ENCODE data around the gene UBR4.
"Not testable (repeated sequence)": the region's sequence is repeated elsewhere in the genome, so short reads cannot be mapped to it uniquely, and the experiment has no call there.

The UBR4 gene

DNA sequence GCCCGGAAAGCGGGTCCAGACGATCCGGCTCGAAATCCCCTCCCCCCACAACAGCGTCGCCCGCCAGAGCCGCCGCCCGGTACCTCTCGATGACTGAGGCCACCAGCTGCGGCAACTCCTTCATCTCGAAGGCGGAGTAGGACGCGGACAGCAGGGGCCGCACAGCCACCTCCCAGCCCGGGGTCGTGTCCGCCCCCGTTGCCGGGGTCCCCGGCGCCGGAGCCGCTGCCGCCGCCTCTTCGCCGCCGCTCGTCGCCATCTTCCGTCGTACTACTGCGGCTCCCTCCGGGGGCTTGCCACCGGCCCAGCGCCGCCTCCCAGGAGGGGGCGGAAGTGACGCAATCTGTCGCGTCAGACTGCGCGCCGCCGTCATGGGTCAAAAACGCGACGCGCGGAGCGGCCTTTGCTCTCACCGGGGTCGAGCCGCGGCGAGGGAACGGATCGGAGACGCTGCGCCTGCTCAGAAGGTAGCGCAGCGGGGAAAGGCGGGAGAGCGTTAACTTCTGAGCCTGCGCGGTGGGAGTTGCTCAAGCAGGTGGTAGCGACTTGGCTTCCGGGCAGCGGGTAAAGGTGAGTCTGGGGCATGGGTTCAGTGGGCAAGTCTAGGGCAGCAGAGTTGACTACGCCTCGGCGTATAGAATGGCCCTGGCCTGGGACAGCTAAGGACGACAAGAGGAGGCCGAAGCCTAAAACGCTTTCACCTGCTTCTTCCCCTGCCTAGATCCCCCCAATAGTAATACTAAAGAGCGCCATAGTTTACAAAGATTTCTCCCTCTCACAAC lies at the start of gene UBR4:
UBR4 (minus strand) TSS at position 277 of the 782 bp plus-strand sequence; CDS start at position 259, 18 bp downstream.
- peak within 1 kb of the TSS; percentile 91 for H3K27ac ChIP-seq
- TF ChIP-seq, protein P1, sequence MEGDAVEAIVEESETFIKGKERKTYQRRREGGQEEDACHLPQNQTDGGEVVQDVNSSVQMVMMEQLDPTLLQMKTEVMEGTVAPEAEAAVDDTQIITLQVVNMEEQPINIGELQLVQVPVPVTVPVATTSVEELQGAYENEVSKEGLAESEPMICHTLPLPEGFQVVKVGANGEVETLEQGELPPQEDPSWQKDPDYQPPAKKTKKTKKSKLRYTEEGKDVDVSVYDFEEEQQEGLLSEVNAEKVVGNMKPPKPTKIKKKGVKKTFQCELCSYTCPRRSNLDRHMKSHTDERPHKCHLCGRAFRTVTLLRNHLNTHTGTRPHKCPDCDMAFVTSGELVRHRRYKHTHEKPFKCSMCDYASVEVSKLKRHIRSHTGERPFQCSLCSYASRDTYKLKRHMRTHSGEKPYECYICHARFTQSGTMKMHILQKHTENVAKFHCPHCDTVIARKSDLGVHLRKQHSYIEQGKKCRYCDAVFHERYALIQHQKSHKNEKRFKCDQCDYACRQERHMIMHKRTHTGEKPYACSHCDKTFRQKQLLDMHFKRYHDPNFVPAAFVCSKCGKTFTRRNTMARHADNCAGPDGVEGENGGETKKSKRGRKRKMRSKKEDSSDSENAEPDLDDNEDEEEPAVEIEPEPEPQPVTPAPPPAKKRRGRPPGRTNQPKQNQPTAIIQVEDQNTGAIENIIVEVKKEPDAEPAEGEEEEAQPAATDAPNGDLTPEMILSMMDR (conservative IDR thresholded peaks at IDR 0.05), result no peak

DNA sequence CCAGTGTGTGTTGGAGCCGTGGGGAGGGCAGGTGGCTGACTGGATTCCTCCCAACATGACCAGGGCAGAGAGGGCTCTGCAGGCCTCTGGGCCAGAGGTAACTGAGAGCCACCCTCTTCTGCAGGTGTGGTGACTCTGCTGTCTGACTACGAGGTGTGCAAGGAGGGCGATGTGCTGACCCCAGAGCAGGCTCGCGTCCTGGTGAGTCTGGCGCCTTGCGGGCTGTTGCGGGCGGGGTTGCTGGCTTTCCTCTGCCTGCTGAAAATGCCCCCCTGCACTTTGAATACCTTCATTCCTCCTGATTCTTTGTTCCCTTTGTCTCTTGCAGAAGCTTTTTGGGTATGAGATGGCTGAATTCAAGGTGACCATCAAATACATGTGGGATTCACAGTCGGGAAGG lies 48.3 kb upstream of the UBR4 start:
- TF ChIP-seq, protein P1 (conservative IDR thresholded peaks at IDR 0.05), result no peak

GRCh38 chr1:19257178-19257914 lies 47.3 kb upstream of the UBR4 start:
- TF ChIP-seq, protein P1 (conservative IDR thresholded peaks at IDR 0.05), result no peak
- no peak overlapping the region for H3K27ac ChIP-seq

More for the DNA sequence above, 48.3 kb upstream of the UBR4 start:
- H3K27ac ChIP-seq, result no peak overlapping the region

DNA sequence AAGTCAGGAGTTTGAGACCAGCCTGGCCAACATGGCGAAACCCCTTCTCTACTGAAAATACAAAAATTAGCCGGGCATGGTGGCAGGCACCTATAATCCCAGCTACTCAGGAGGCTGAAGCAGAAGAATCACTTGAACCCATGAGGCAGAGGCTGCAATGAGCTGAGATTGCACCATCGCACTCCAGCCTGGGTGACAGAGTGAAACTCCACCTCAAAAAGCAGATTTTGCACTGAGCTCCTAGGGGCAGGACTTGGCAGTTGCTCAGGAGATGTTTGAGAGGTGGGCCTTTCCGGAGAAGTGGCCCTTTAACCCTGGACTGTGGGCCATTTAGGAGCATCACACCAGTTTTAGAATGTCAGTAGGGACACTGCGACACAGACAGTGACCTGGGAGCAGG lies 46.2 kb upstream of the UBR4 start:
- H3K27ac ChIP-seq, result not testable (repeated sequence)

DNA sequence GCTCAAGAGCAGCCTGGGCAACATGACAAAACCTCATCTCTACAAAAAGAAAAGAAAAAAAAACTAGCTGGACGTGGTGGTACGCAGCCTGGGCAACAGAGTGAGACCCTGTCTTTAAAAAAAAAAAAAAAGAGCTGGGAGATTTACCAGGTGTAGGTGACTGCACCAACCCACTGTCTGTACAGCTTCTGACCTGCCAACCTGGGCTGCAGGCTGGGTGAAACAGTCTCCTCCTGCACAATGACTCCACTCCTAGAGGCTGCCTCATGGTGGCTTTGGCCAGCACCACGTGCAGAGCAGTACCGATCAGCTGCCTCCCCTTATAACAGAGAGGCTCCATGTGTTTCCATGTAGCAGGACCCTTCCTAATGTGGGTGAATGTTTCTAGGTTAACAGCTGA lies 45.2 kb upstream of the UBR4 start:
- TF ChIP-seq, protein P1 (conservative IDR thresholded peaks at IDR 0.05), result no peak
- H3K27ac ChIP-seq, result no peak overlapping the region

DNA sequence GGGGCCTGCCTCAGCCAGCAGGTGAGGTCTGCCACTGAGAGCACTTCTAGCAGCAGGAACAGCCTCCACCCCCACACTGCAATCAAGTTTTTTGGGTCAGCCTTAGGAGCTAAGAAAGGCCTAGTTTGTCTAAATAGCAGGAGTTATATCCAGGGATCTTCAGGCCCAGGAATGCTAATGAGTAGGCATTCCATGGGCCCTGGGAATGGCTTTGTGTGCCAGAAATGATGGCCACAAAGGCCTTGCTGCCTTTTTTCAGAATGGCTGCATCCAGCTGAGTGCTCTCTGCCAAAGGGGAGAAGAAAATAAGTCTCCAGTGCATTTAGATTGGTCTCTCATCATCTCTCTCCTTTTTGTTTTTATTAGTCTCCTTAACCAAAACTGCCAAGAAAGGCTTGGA lies 44.4 kb upstream of the UBR4 start:
- no peak overlapping the region for H3K27ac ChIP-seq
- TF ChIP-seq, protein P1 (conservative IDR thresholded peaks at IDR 0.05), result no peak

GRCh38 chr1:19251305-19252196 lies 41.5 kb upstream of the UBR4 start, which contains the start of the genes EMC1 and MRTO4:
Gene EMC1 (minus strand): TSS chr1:19251524. CDS start chr1:19251509, 15 bp downstream.
Gene MRTO4 (plus strand): TSS chr1:19251805. CDS start chr1:19251836, 31 bp downstream.
- H3K27ac ChIP-seq, result peak within 1 kb of the TSS; percentile 99
- TF ChIP-seq, protein P1 (conservative IDR thresholded peaks at IDR 0.05), result no peak

Measured in VCaP (cell line).